ENCODE measurements around the gene SEMA3F. TPM values are rescaled to one million over a fixed set of nuclear protein-coding genes. Genes with fewer than 3 reads are reported as not detected.

Gene SEMA3F
- total and polyA plus RNA-seq, 2 donors (not counting 3 experiments of a cell fraction or from before 2014, with no cell fraction given): 65.8 to 99.1 TPM

DNA sequence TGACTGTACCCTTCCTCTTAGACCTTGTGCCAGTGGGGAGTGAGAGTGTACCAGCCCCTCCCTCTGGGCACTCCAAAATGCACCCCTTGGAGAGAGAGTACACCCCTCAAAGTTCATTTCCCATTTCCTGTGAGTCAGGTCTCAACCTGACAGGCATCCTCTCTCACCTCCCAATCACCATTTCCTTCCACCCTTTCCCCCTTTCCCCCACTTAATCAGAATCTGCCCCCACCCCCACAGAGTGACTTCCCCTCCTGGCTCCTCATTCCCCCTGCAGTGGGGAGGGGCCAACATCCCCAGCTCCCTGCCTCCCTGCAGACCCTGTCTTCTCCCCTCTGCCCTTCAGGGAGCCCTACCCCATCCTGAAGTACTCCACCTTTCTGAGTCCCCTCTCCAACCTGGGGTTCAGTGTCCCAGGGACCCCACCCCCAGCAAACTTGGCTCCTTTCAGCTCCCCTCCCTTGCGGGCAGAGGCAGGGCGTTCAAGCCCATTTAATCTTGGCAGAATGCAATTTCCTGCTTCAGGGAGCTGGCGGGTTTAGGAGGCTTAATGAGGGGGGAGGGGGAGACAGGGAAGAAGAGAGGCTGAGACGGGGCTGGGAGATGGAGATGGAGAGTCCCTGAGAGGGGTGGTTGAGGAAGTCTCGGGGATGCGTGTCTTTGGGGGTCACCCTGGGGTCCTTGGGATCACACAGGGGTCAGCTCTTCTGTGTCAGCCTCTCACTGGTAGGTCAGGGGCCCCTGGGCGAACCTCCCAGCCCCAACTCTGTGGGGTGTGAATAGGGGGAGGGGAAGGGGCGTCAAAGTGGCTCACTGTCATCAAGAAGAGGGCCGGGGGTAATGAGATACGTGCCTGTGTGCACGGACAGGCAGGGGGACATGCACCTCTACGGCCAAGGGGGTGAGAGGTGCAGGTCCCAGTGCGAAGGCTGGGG lies 16.6 kb upstream of the SEMA3F start:
- H3K27ac ChIP-seq (ENCODE audit: insufficient read depth, low read depth, low read length): peak overlapping the region; percentile 27
- no peak overlapping the region for H3K4me3 ChIP-seq (replicated peaks in 1 of 3; ENCODE audit: insufficient read depth in 1 of 3, low read depth in 1 of 3, low read length in 3 of 3)
- DNase-seq (ENCODE audit: low read depth, low spot score) (peak; percentile 52), FAIRE-seq (peak; percentile 88)
- ChIA-PET POLR2A (interaction anchor here (0.8 kb wide), 1 partner anchor 18 kb away, joined by 3 read pairs; no protein-coding TSS in a partner anchor), CTCF (interaction anchor here (0.7 to 3.3 kb wide), 5 partner anchors 9 to 256 kb away, joined by 3 to 14 read pairs (median 5); partner anchors contain the start of gene GNAT1)
- dilution Hi-C loops (cut with MboI; ENCODE audit: extremely low pct_ligation_motif_present, low sequenced_read_pairs): no loop called here
- intact Hi-C loops (cut with micrococcal nuclease): loop anchor here (1.0 to 5.0 kb wide), 3 partner anchors 16 to 49 kb away; no protein-coding TSS in a partner anchor
- TF ChIP-seq EZH2 (IDR thresholded peaks at IDR 0.05; ENCODE audit: borderline replicate concordance, low read depth, low read length, severe bottlenecking) (no peak), JUN (IDR thresholded peaks at IDR 0.05; ENCODE audit: borderline replicate concordance, insufficient read depth, insufficient read length, low read depth) (peak; percentile 13), POLR2AphosphoS5 (IDR thresholded peaks at IDR 0.05; ENCODE audit: insufficient read depth, low read depth, low read length) (no peak)
- H3K9me3 ChIP-seq (replicated peaks; ENCODE audit: control insufficient read depth, insufficient read depth, low read length): no peaks in the 10 kb centered on the region
- BruUV-seq (replicated peaks): no TSS peak
- H2AFZ ChIP-seq (ENCODE audit: low read depth, low read length): peak overlapping the region; percentile 10
- no peaks in the 10 kb centered on the region for H3K27me3 ChIP-seq (ENCODE audit: control insufficient read depth in 2 of 2, insufficient read depth in 2 of 2, low read length in 2 of 2)
- H3K9me1 ChIP-seq (replicated peaks; ENCODE audit: control insufficient read depth, extremely low read depth, insufficient read depth, low read length): no peaks in the 10 kb centered on the region
- H3K79me2 ChIP-seq (ENCODE audit: control insufficient read depth, insufficient read depth, low read length): no peaks in the 10 kb centered on the region
- peak overlapping the region; percentile 41 for H3K4me2 ChIP-seq (ENCODE audit: insufficient read depth, low read length)
- no peak overlapping the region for H3K9ac ChIP-seq (replicated peaks; ENCODE audit: extremely low read depth, insufficient read depth, low read length)
- H3K36me3 ChIP-seq (ENCODE audit: control insufficient read depth in 2 of 2, extremely low read depth in 1 of 2, insufficient read depth in 2 of 2, low read length in 2 of 2): no peaks in the 10 kb centered on the region
- peaks cover 26% of the 10 kb centered on the region for H3K4me1 ChIP-seq (ENCODE audit: control insufficient read depth, extremely low read depth, insufficient read depth, low read length)
- H4K20me1 ChIP-seq (replicated peaks; ENCODE audit: control insufficient read depth, extremely low read depth, insufficient read depth, low read length): no peaks in the 10 kb centered on the region

DNA sequence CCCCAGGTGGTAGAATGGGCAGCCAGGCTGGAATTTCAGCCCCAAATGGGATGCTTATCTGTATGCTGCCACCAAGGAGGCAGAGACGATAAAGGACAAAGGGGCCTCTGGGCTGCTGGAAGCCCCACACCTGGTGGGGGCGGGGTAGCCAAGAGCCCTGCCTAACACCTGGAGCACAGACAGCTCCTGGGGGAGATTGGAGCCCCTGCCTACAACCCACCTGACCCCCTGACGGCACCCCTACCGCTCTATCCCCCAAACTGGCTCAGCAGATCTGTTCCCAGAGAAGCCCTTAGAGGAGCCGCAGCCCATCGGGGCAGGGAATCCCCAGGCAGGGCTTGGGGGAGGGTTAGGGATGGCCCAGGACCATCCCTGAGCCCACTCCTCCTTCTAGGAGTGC lies 15.8 kb upstream of the SEMA3F start:
- FAIRE-seq: no peak
- H4K20me1 ChIP-seq (replicated peaks; ENCODE audit: control insufficient read depth, extremely low read depth, insufficient read depth, low read length): no peaks in the 10 kb centered on the region
- intact Hi-C loops (cut with micrococcal nuclease): loop anchor here (2.0 to 5.0 kb wide), 2 partner anchors 19 to 48 kb away; no protein-coding TSS in a partner anchor

More for the DNA sequence above, 15.8 kb upstream of the SEMA3F start:
- peaks cover 26% of the 10 kb centered on the region for H3K4me1 ChIP-seq (ENCODE audit: control insufficient read depth, extremely low read depth, insufficient read depth, low read length)
- dilution Hi-C loops (cut with MboI; ENCODE audit: extremely low pct_ligation_motif_present, low sequenced_read_pairs): no loop called here
- no TSS peak for BruUV-seq (replicated peaks)
- H3K79me2 ChIP-seq (ENCODE audit: control insufficient read depth, insufficient read depth, low read length): no peaks in the 10 kb centered on the region
- no peak overlapping the region for H3K27ac ChIP-seq (ENCODE audit: insufficient read depth, low read depth, low read length)
- no peak overlapping the region for H3K9ac ChIP-seq (replicated peaks; ENCODE audit: extremely low read depth, insufficient read depth, low read length)
- H3K9me1 ChIP-seq (replicated peaks; ENCODE audit: control insufficient read depth, extremely low read depth, insufficient read depth, low read length): no peaks in the 10 kb centered on the region
- no peak for DNase-seq (ENCODE audit: low read depth, low spot score)
- H3K36me3 ChIP-seq (ENCODE audit: control insufficient read depth in 2 of 2, extremely low read depth in 1 of 2, insufficient read depth in 2 of 2, low read length in 2 of 2): no peaks in the 10 kb centered on the region
- no peak overlapping the region for H3K4me2 ChIP-seq (ENCODE audit: insufficient read depth, low read length)
- no peaks in the 10 kb centered on the region for H3K27me3 ChIP-seq (ENCODE audit: control insufficient read depth in 2 of 2, insufficient read depth in 2 of 2, low read length in 2 of 2)
- no peak overlapping the region for H2AFZ ChIP-seq (ENCODE audit: low read depth, low read length)
- no peaks in the 10 kb centered on the region for H3K9me3 ChIP-seq (replicated peaks; ENCODE audit: control insufficient read depth, insufficient read depth, low read length)
- POLR2A ChIA-PET: no interaction called here
- no peak overlapping the region for H3K4me3 ChIP-seq (replicated peaks in 1 of 3; ENCODE audit: insufficient read depth in 1 of 3, low read depth in 1 of 3, low read length in 3 of 3)
- CTCF ChIA-PET: interaction anchor here (1.1 to 3.3 kb wide), 3 partner anchors 10 to 50 kb away, joined by 4 to 14 read pairs (median 5); no protein-coding TSS in a partner anchor
- TF ChIP-seq, protein P1, sequence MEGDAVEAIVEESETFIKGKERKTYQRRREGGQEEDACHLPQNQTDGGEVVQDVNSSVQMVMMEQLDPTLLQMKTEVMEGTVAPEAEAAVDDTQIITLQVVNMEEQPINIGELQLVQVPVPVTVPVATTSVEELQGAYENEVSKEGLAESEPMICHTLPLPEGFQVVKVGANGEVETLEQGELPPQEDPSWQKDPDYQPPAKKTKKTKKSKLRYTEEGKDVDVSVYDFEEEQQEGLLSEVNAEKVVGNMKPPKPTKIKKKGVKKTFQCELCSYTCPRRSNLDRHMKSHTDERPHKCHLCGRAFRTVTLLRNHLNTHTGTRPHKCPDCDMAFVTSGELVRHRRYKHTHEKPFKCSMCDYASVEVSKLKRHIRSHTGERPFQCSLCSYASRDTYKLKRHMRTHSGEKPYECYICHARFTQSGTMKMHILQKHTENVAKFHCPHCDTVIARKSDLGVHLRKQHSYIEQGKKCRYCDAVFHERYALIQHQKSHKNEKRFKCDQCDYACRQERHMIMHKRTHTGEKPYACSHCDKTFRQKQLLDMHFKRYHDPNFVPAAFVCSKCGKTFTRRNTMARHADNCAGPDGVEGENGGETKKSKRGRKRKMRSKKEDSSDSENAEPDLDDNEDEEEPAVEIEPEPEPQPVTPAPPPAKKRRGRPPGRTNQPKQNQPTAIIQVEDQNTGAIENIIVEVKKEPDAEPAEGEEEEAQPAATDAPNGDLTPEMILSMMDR (IDR thresholded peaks at IDR 0.05; ENCODE audit: extremely low read depth in 1 of 2, insufficient read depth in 1 of 2, low read depth in 1 of 2, low read length in 2 of 2): no peak
- TF ChIP-seq POLR2A (IDR thresholded peaks at IDR 0.05; ENCODE audit: low read depth, low read length) (no peak), POLR2AphosphoS5 (IDR thresholded peaks at IDR 0.05; ENCODE audit: insufficient read depth, low read depth, low read length) (no peak), JUN (IDR thresholded peaks at IDR 0.05; ENCODE audit: borderline replicate concordance, insufficient read depth, insufficient read length, low read depth) (no peak), MYC (IDR thresholded peaks at IDR 0.05; ENCODE audit: low read depth, low read length) (no peak), GATA2 (IDR thresholded peaks at IDR 0.05; ENCODE audit: insufficient read depth, insufficient read length, low read depth, low read length) (no peak), FOS (IDR thresholded peaks at IDR 0.05; ENCODE audit: borderline replicate concordance, insufficient read depth, low read length) (no peak), EZH2 (IDR thresholded peaks at IDR 0.05; ENCODE audit: borderline replicate concordance, low read depth, low read length, severe bottlenecking) (no peak)
- TF ChIP-seq, protein P2, sequence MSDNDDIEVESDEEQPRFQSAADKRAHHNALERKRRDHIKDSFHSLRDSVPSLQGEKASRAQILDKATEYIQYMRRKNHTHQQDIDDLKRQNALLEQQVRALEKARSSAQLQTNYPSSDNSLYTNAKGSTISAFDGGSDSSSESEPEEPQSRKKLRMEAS (IDR thresholded peaks at IDR 0.05; ENCODE audit: insufficient read depth, insufficient read length): no peak

All from endothelial cell of umbilical vein (primary cell).